Cardiac septum (tissue), 1 donor: ENCODE measurements around the gene HOXD3. TPM values are rescaled to one million over a fixed set of nuclear protein-coding genes. Genes with fewer than 3 reads are reported as not detected.

Experiments used
- DNase-seq: peaks from one replicate; pipeline ENCODE4 v3.0.0-alpha.2; 2020; ENCODE audit warnings: low spot score
- intact Hi-C: fragments of 100-400 bp; cut with DNase I; formaldehyde crosslinking; loops from one replicate; pipeline ENCODE4 v1.14.0; 2022
- total RNA-seq: library from RNA; stranded (reverse); fragmentation: NEBNext Ultra II Directional; extraction: Animal tissue kit (Norgen Biotek cat#: 25700); gene quantifications from one replicate; pipeline ENCODE4 v1.2.1, GENCODE V29; 2021
- donor health status: DM: no; HTN: no; CAD: no.

The HOXD3 gene
- total RNA-seq, 1 donor from 2014 or later, result 1.0 TPM

DNA sequence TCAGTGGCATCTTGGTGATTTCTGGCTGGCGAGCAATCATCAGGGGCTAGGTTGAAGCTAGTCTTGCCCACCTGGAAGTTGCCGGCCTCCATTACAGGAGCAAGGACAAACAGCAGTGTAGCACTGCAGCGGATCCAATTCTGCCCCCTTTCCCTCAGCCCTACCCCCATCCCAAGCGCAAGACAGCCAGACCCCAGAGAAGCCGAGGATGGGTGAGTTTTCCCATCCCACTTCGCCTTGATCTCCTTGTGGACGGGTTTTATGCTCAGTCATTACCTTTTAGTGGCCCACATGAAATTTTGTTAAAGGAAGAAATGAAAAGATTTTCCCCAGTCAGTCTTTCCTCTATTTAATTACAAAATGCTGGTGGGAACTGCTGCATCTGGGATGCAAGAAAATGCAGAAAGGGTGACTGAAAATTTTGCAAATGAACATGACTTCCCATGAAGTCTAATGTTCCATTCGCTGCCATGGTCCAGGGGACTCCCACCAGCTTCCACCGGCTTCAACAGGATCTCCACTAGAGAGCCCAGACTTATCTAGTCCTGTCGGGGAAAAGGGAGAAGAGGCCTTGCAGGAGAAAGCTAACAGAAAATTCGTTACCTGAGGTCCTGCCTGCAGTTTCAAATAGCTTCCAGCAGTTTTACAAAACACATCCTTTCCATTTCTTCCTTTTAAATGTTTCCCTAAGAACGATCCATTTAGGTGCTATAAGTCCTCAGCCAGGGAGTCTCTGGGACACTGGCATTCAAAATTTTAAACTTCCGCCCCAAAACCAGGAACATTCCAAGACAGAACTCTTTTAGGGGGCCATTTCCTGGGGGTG is 36.5 kb upstream of the HOXD3 start:
- intact Hi-C loops, result no loop called here
- no peak for DNase-seq

DNA sequence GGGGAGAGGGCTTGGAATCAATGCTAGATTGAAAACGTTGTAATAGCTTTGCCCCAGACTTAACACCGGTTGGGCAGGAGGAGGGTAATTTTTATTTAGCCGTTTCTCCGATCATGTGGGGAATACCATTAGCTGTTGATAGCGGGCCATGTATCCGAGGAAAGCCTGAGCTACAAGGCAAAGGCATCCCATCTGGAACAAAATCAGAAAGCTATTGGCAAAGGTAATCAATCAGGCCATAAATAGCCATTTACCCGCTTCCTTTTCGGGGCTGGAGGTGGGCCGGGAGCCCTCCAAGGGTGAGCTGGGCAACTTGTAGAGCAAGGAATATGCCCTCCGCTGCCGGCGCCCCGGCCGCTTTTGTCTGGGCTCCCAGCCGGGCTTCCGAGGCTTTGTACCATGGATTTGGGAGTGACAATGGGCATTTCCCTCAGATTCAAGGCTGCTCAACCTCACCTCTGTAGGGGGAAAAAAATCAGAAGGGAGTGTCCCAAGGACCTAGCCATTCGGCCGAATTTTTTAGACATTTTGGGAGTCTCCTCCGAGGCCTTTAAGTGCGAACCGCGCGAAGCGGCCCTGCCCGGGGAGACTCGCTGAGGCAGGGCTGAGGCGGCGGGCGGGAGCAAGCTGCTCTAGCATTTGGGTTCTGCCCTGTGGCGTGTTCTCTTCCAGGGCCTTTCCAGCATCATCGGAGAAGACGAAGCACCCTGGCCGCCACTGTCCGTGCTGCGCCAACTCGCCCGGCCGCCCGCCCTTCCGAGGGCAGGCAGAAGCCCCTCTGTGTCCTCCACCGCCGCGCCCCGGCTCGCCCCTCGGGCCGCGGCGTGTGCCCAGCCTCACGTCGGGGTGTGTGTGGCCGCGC is 35.7 kb upstream of the HOXD3 start:
- DNase-seq, result no peak
- intact Hi-C loops, result no loop called here

DNA sequence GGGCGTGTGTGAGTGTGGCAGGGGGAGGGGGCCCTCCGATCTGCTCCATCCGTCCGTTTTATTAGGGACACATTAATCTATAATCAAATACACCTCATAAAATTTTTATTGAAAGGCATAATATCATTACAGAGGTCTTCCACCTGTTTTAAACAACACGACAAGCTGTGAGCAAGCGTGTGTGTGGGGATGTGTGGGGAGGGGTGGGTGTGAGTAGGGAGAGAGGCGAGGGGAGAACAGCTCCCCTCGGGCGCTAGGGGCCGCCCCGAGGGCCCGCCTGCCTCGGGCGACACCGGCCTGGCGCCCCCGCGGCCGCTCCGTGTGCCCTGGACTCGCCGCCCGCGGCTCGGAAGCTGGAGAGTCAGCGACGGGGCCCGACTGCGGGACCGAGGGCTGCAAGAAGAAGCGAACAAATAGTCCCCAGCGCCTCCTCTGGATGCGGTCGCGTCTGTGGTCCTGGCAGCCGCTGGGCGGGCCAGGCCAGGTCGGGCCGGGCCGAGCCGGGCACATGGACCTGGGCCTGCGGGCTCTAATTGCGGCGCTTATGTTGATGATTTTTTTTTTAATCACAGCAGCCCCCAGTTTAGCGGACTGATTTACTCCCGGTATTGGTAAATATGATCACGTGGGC is 34.9 kb upstream of the HOXD3 start:
- intact Hi-C loops, result no loop called here
- no peak for DNase-seq

DNA sequence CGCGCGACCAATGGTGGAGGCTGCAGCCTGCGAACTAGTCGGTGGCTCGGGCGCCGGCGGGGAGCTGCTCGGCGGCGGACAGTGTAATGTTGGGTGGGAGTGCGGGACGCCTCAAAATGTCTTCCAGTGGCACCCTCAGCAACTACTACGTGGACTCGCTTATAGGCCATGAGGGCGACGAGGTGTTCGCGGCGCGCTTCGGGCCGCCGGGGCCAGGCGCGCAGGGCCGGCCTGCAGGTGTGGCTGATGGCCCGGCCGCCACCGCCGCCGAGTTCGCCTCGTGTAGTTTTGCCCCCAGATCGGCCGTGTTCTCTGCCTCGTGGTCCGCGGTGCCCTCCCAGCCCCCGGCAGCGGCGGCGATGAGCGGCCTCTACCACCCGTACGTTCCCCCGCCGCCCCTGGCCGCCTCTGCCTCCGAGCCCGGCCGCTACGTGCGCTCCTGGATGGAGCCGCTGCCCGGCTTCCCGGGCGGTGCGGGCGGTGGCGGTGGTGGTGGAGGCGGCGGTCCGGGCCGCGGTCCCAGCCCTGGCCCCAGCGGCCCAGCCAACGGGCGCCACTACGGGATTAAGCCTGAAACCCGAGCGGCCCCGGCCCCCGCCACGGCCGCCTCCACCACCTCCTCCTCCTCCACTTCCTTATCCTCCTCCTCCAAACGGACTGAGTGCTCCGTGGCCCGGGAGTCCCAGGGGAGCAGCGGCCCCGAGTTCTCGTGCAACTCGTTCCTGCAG is 34.3 kb upstream of the HOXD3 start, which contains the start of gene HOXD9:
Gene HOXD9 (plus strand): TSS at position 37 of the 728 bp plus-strand sequence. CDS start 50 bp downstream, at position 87.
- intact Hi-C loops, result no loop called here
- DNase-seq, result no peak

DNA sequence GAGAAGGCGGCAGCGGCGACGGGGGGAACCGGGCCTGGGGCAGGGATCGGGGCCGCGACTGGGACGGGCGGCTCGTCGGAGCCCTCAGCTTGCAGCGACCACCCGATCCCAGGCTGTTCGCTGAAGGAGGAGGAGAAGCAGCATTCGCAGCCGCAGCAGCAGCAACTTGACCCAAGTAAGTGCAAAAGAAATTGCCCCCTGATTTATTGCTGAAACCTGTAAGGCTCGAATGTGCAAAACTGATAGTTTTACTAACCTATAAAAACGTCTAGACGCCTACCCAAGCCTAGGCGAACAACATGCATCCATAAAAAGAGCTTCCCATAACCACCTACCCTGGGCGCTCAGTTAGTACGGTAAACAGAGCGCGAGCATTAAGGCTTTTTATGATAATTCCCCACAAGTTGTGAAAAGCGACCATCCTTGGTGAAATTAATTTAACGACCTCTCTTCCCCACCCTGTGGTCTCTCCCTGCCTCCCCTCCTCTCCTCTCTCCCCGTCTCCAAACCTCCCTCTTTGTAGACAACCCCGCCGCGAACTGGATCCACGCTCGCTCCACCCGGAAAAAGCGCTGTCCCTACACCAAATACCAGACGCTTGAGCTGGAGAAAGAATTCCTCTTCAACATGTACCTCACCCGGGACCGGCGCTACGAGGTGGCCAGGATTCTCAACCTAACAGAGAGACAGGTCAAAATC is 33.5 kb upstream of the HOXD3 start:
- DNase-seq, result no peak
- intact Hi-C loops, result no loop called here

DNA sequence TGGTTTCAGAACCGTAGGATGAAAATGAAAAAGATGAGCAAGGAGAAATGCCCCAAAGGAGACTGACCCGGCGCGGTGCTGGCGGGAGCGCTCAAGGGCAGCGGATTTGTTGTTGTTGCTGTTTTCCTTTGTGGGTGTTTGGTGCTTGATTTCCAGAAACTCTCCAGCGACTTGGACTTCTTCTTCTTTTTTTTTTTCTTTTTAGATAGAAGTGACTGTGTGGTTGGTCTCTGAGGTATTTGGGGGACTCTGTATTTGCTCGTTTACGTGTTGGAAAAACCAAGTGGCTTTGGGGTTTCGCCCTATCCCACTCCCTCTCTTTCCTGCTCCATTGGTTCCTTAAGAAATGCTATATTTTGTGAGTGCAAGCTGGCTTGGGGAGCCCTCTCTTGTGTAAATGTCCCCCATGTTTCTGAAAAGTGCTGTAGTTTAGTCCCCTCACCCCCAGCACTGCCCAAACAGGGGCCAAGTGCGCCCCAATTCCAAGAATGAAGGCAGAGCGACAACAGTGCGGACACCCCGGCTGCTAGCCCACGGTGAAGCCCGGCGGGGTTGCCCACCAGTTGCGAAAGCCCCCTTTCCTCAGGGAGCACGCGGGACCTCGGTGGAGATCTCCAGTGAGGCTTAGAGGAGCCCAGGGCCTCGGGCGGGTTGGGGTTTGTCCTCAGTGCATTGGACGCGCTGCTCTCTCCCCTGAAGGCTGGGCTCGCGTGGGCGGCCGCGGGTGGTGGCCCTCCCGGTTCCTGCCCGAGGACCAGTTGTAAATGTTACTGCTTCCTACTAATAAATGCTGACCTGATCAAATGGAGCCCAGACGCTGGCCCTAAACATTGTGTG is 32.8 kb upstream of the HOXD3 start:
- intact Hi-C loops, result no loop called here
- DNase-seq, result no peak

DNA sequence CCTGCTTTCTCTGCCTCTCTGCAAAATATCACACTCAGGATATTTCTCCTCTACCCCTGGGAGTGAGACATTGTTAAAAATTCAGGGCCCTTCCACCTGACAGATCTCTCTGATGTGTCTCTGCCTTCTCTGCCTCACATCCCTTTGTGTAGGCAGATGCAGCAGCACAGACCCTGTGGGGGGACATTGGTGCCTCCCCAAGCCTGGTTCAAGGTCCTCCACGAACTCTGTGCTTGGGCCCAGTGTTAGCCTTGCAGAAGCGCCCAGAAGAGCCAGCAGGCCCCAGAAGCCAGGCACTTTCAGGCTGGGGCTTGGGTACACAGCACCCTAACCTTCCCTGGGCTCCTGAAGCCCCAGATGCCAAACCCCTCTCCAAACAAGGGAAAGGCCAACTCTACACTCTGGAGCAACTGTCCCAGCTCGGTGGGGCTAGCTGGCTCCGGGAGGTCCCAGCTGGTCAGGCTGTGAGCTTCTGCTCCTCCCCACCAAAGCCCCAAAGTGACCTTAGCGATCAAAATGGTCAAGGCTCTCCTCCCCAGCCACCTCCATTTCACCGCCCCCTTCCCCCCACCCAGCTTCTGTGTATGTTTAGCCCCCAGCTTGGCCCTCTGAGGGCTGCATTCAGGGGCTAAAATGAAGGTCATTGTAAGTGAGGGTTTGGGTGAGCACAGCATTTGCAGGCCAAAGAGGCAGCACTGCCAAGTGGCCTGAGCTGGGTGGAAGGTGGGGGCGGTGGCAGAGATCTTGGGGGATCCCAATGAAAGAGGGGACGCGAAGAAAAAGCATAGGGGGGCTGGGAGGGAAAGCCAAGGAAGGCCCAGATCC is 31.9 kb upstream of the HOXD3 start:
- intact Hi-C loops, result loop anchor here (5.0 kb wide), 2 partner anchors 527 to 692 kb away; no protein-coding TSS in a partner anchor
- no peak for DNase-seq

DNA sequence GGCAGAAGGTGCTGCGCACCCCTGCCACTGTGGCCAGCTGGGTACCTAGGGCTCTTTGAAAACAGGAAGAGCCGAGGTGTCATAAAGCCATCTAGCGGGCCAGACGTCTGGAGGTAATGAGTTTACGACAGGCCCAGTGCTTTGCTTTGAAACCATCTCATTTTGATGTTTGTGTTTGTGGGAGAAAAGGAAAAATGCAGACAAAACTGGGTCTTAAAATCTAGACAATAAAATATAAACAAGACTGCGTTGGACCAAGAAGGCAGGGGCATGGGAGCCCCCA is 31.4 kb upstream of the HOXD3 start:
- intact Hi-C loops, result loop anchor here (2.0 to 5.0 kb wide), 3 partner anchors 513 to 692 kb away; no protein-coding TSS in a partner anchor
- no peak for DNase-seq

DNA sequence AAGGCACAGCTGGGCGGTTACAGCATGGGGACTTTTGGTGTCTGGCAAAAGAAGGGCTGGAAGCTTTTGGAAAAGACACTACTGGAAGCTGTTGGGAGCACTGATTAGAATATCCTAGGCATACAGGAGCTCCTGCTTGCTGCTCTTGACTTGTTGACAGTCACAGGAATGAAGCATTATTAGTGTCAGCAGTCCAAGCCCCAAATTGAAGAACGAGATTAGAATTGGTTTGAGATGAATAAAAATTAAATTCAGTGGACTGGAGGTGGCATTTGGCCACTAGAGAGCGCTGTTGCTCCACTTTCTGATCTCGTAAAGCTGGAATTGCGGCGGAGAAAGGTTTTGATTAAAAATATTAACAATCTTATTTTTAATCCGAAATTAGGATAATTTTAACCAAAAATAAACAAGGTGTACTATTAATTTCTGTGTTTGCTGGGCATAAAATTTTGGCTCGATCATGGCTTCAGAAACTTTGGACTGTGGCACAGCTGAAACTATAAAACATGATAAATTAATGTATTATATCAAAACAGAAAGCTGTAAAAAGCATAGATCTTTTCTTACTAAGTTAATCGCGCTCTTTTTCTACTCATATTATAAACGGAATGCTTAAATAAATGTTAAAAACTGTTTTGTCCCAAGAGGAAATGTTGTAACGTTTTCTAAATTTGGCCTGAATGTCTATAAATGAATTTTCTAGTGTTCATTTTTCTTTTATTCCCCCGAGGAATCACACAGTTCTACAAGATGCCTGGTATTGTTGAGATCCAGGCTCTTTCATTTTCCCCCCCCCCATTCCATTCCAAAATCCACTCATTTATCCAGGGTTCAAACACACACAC is 30.0 kb upstream of the HOXD3 start:
- intact Hi-C loops, result loop anchor here (2.0 to 5.0 kb wide), 3 partner anchors 512 to 690 kb away; no protein-coding TSS in a partner anchor
- no peak for DNase-seq

DNA sequence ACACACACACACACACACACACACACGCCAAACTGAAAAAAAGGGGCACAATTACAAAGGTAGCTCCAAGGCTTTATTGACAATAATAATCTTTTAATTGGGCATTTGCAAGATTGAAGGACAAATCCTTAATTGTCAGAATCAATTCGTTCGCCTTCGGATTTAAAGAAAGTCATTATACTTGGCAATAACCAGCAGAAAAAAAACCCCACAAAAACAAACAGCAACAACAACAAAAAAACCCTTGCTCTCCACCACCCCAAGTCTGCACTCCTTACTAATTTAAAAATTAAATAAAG is 29.4 kb upstream of the HOXD3 start:
- intact Hi-C loops, result loop anchor here (2.0 to 5.0 kb wide), 3 partner anchors 511 to 690 kb away; no protein-coding TSS in a partner anchor

DNA sequence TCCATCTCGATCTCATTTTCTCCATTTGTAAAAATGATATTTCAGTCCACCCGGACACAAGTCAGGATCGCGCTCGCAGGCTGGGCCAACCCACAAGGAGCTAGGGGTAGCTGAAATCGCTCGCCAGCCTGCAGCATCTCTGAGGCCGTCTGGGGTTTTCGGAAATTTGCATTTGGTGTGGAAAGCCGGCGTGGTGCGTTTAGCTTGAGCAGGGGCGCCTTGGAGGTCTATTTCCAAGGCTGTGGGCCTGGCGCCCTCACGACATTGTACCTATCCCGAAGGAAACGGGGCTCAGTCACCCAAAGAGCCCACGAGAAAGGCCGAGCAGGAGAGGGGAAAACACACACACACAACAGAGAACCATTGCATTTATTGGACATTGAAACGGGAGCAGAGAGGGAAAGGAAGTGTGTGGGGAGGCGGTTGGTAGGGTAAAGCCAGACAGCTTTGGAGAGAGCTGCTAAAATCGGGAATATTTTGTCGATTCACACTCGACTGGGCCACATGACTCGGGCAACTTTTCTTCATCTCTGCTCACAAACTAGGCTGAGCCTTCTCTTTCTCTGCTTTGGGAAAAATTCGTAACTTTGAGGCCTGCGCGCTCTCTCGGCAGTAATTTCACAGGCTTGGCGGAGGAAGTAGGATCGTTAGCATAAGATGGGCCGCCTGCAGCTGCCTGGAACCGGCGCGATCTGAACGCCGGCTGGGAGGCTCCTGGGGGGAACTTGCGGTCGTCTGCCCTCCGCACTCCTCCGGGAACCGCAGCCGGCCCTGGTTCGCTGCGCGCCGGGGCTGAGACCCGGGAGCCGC is 28.7 kb upstream of the HOXD3 start:
- DNase-seq, result no peak
- intact Hi-C loops, result loop anchor here (5.0 kb wide), 2 partner anchors 524 to 689 kb away; no protein-coding TSS in a partner anchor

More for the DNA sequence above, 29.4 kb upstream of the HOXD3 start:
- no peak for DNase-seq

DNA sequence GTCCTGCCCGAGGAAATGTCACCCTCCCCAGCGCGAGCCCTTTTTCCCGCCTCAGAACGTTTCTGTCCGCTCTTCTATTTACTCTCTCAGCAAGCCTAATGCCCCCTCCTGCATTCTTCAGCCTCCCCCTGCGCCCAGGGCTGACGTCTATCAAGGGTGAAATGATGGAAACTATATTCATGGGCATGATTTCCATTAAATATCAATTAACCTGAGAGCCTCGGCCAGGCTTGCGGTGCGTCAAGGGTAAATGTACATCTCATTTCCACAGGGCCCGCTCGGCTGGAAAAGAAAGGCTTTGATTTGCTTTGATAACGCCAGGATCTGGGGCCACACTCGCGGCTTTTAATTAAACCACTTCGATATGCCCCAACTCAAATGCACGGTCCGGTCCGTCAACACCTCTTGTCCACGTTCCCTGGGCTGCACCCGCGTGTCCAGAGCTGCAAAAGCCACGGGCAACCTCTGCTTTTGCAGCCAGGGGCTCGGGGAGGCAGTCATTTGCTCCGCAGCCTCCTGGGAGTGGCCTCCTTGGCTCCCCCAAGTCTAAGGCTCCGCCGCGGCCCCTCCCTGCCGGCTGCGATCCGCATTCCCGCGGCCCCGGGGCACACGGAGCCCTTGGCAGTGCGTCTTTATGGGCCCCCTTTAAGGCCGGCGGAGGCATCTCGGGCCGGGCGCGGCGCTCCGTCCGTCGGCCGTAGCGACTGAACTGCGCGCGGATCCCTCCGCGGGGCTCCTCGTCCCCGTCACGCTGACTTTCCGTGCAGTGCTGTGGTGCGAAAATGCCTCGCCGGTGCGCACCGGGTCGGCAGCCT is 27.9 kb upstream of the HOXD3 start, which contains the start of gene HOXD8:
Gene HOXD8 (plus strand): TSS at position 724 of the 815 bp plus-strand sequence. CDS start 662 bp downstream, outside the sequence.
- DNase-seq, result no peak
- intact Hi-C loops, result loop anchor here (5.0 kb wide), 2 partner anchors 523 to 688 kb away; no protein-coding TSS in a partner anchor

DNA sequence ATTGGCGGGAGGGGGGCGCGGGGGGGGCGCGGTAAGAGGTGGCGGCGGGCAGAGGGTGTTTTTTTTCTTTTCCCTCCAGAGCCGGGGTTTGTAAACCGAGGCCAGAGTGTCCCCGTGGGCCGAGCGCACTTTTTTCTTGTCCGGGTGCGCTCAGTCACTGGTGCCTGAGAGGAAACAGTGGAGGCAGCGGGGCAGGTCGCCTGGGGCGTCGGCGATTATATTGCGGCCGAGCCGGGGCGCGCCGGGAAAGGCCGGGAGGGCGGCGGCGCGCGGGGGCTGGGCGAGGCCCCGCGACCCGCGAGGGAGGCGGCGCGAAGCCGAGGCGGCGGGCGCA is 27.3 kb upstream of the HOXD3 start:
- intact Hi-C loops, result loop anchor here (5.0 kb wide), 3 partner anchors 523 to 1018 kb away; no protein-coding TSS in a partner anchor
- no peak for DNase-seq

DNA sequence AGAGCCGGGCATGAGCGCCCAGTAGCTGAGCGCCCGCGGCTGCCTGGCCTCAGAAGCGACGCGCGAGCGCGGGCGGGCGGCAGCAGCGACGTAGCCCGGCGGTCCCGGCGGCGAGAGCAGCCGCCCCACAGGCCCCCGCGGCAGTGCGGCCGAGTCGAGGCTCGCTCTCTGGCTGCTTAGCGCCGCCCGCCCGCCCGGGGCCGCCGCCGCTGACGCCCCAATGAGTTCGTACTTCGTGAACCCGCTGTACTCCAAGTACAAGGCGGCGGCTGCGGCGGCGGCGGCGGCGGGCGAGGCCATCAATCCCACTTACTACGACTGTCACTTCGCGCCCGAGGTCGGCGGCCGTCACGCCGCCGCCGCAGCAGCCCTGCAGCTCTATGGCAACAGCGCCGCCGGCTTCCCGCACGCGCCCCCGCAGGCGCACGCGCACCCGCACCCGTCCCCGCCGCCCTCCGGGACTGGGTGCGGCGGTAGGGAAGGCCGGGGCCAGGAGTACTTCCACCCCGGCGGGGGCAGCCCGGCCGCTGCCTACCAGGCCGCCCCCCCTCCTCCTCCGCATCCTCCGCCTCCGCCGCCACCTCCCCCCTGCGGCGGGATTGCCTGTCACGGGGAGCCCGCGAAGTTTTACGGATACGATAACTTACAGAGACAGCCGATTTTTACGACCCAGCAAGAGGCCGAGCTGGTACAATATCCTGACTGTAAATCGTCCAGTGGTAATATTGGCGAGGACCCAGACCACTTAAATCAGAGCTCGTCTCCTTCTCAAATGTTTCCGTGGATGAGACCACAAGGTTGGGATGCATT is 26.8 kb upstream of the HOXD3 start:
- DNase-seq, result no peak
- intact Hi-C loops, result loop anchor here (5.0 kb wide), 1 partner anchor 1017 kb away; no protein-coding TSS in a partner anchor
